HG02981 (cell line): ENCODE data around the gene MUC5AC.

ENCODE experiments used
- ATAC-seq: cut with Tn5 transposase; IDR thresholded peaks from one replicate; pipeline ENCODE4 v1.9.1; 2021; ENCODE audit warnings: mild to moderate bottlenecking, moderate library complexity; ENCODE audit not compliant: unreplicated experiment

MUC5AC gene

GRCh38 chr11:1222491-1223345 lies 65.0 kb downstream of the MUC5AC start, which contains the start of gene MUC5B:
TSS of gene MUC5B (plus strand) at chr11:1223066. CDS start at chr11:1223124, 58 bp downstream.
- ATAC-seq, result no peak

- ATAC-seq, result no peak
Measured at GRCh38 chr11:1223346-1224110, 65.8 kb downstream of the MUC5AC start.

GRCh38 chr11:1224111-1224490 lies 66.3 kb downstream of the MUC5AC start:
- no peak for ATAC-seq

GRCh38 chr11:1224491-1225385 lies 67.0 kb downstream of the MUC5AC start:
- ATAC-seq, result no peak

- no peak for ATAC-seq
Measured at GRCh38 chr11:1225386-1226225, 67.9 kb downstream of the MUC5AC start.

DNA sequence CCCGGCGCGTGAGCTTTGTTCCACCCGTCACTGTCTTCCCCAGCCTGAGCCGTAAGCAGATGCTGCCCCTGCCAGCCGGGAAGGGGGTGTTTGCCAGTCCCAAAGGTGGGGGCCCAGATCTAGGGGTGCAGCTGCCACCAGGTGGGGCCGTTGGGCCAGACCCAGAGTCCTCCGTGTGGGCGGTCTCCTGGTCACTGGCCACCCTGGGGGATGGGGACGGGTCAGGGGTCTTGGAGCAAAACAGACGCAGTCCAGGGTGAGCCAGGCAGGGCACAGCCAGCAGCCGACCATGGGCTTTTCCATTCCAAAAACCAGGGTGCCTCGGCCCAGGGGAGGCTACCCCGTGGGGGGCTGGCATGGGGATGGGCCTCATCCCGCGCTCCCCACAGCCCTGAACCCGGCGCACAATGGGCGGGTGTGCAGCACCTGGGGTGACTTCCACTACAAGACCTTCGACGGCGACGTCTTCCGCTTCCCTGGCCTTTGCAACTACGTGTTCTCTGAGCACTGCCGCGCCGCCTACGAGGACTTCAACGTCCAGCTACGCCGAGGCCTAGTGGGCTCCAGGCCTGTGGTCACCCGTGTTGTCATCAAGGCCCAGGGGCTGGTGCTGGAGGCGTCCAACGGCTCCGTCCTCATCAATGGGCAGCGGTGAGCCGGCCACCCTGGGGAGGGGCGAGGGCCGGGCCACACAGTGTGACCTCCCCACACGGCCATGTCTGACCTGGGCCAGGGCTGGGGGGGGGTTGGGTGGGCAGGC lies 68.7 kb downstream of the MUC5AC start:
- ATAC-seq, result no peak

DNA sequence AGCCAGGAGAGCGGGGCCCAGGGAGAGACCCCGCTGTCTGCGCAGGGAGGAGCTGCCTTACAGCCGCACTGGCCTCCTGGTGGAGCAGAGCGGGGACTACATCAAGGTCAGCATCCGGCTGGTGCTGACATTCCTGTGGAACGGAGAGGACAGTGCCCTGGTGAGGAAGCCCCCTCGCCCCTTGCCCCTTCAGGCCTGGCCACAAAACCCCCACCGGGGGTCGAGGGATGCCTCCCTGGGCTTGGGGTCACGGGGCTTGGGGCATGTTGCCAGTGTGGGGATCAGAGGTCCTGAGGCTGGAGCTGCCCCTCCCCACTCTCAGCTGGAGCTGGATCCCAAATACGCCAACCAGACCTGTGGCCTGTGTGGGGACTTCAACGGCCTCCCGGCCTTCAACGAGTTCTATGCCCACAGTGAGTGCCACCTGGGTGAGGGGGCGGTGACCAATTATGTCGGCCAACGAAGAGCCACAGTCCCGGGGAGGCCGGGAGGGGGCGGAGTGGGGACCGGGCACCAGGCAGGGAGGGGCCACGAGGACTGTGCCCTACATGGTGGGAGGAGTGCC lies 69.3 kb downstream of the MUC5AC start:
- no peak for ATAC-seq

- no peak for ATAC-seq
Measured at GRCh38 chr11:1227551-1228100, 69.9 kb downstream of the MUC5AC start.

- no peak for ATAC-seq
Measured at GRCh38 chr11:1228101-1228821, 70.5 kb downstream of the MUC5AC start.

DNA sequence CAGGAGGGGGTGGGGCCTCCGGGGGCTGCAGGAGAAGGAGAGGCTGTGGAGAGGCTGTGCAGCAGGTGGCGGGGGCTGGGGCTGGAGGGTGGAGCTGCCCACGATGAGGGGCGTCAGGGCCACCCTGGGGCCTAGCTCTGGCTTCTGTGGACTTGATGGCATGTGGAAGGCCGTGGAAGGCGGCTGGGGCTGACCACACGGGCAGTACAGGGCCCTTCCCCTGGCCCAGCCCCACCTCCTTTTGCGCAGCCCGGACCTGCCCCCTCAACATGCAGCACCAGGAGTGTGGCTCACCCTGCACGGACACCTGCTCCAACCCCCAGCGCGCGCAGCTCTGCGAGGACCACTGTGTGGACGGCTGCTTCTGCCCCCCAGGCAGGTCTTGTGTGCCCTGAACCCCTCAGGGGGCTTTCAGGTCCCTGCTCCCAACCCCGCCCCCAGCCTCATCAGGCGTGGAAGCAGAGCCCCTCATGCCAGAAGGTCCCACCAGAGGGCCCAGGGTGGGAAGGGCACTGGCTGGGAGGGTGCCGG lies 71.2 kb downstream of the MUC5AC start:
- no peak for ATAC-seq

GRCh38 chr11:1229471-1230120 lies 71.8 kb downstream of the MUC5AC start:
- ATAC-seq, result no peak

GRCh38 chr11:1230121-1230455 lies 72.3 kb downstream of the MUC5AC start:
- ATAC-seq, result no peak

DNA sequence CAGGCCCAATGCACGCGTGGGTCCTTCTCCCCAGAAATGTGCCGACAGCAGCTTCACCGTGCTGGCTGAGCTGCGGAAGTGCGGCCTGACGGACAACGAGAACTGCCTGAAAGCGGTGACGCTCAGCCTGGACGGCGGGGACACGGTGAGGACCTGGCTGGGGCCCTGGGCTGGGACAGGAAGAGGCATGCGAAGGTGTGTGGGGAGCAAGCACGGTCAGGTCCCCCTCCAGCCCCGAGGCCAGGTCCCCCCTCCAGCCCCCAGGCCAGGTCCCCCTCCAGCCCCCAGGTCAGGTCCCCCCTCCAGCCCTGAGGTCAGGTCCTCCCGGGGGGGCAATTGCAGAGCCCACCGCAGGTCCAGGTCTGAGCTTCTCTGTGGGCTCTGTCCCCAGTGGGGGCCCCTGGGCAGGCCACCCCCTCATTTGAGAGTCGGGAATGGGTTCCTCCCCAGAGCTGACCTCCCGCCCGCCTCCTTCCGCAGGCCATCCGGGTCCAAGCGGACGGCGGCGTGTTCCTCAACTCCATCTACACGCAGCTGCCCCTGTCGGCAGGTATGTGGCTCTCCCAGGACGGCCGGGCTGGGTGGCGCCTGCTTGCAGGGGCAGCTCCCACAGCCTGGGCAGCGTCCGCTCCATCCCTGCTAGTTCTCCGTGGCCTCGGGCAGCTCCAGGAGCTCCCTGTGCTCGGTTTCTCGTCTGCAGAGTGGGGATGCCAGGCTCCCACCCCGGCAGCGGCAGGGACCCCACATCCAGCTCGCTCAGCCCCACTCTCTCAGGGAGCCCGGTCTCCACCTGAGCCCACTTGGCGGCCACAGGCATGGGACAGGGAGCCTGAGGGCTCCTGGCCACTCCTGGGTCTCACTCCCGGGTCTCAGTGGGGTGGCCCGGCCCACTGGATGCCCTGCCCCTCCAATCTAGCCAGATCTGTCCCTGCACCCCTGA lies 73.0 kb downstream of the MUC5AC start:
- ATAC-seq, result no peak

- ATAC-seq, result no peak
Measured at GRCh38 chr11:1231396-1232020, 73.8 kb downstream of the MUC5AC start.

DNA sequence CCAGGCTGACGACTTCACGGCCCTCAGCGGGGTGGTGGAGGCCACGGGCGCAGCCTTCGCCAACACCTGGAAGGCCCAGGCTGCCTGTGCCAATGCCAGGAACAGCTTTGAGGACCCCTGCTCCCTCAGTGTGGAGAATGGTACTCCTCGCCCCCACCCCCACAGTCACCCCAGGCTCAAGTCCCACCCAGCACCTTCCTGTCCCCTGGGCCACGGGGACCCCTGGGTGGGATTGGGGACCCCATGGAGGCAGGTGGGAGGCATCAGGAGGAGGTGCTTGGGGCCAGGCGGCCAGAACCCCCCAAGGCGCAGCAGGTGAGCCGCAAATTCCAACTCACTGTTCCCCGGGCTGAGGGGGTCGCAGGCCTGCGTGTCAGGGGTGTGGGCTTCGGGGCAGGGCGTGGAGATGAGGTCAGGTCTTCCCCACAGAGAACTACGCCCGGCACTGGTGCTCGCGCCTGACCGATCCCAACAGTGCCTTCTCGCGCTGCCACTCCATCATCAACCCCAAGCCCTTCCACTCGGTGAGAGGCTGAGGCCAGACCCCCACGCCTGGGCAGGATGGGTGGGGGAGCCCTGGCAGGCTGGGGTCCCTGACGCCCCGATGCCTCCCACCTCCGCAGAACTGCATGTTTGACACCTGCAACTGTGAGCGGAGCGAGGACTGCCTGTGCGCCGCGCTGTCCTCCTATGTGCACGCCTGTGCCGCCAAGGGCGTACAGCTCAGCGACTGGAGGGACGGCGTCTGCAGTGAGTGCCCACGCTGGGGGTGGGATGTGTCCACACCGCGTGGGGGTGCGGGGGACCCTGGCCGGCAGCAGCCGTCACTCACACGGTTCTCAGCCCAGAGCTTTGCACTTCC lies 74.5 kb downstream of the MUC5AC start:
- no peak for ATAC-seq
